Measurements from ENCODE around the gene HOXC4. TPM values are rescaled to one million over a fixed set of nuclear protein-coding genes. Genes with fewer than 3 reads are reported as not detected.

The HOXC4 gene
- total and polyA plus RNA-seq, 2 experiments from 2014 or later: not detected

- H3K9me3 ChIP-seq (ENCODE audit: low read depth): no peaks in the 10 kb centered on the region
- H3K27ac ChIP-seq: no peak overlapping the region
- DNase-seq (ENCODE audit: low read depth in 1 of 2, low spot score in 1 of 2): no peak
- H3K4me3 ChIP-seq: no peak overlapping the region
- H3K36me3 ChIP-seq: no peaks in the 10 kb centered on the region
- H3K27me3 ChIP-seq: peaks cover 100% of the 10 kb centered on the region
- TF ChIP-seq CTCF (IDR thresholded peaks at IDR 0.05; ENCODE audit: low read depth, low read length): no peak
- peaks cover 4% of the 10 kb centered on the region for H3K4me1 ChIP-seq (ENCODE audit: low read depth)
These were observed 16.8 kb upstream of the HOXC4 start for GRCh38 chr12:54036620-54037359.

- peaks cover 100% of the 10 kb centered on the region for H3K27me3 ChIP-seq
- no peak for DNase-seq (ENCODE audit: low read depth in 1 of 2, low spot score in 1 of 2)
- no peaks in the 10 kb centered on the region for H3K9me3 ChIP-seq (ENCODE audit: low read depth)
- no peak overlapping the region for H3K4me3 ChIP-seq
- H3K36me3 ChIP-seq: no peaks in the 10 kb centered on the region
- no peak for TF ChIP-seq CTCF (IDR thresholded peaks at IDR 0.05; ENCODE audit: low read depth, low read length)
- peaks cover 4% of the 10 kb centered on the region for H3K4me1 ChIP-seq (ENCODE audit: low read depth)
- H3K27ac ChIP-seq: no peak overlapping the region
These were observed 16.0 kb upstream of the HOXC4 start for GRCh38 chr12:54037360-54038283.

- TF ChIP-seq CTCF (IDR thresholded peaks at IDR 0.05; ENCODE audit: low read depth, low read length): no peak
- Histone ChIP-seq H3K9me3 (ENCODE audit: low read depth) (no peaks in the 10 kb centered on the region), H3K36me3 (no peaks in the 10 kb centered on the region), H3K4me1 (ENCODE audit: low read depth) (peaks cover 4% of the 10 kb centered on the region), H3K27ac (no peak overlapping the region), H3K4me3 (no peak overlapping the region), H3K27me3 (peaks cover 100% of the 10 kb centered on the region)
- no peak for DNase-seq (ENCODE audit: low read depth in 1 of 2, low spot score in 1 of 2)
These were observed 15.3 kb upstream of the HOXC4 start for GRCh38 chr12:54038284-54038870.

GRCh38 chr12:54038871-54039414 is 14.7 kb upstream of the HOXC4 start:
- no peak for DNase-seq (ENCODE audit: low read depth in 1 of 2, low spot score in 1 of 2)
- peaks cover 100% of the 10 kb centered on the region for H3K27me3 ChIP-seq
- TF ChIP-seq CTCF (IDR thresholded peaks at IDR 0.05; ENCODE audit: low read depth, low read length): no peak
- H3K27ac ChIP-seq: no peak overlapping the region
- no peaks in the 10 kb centered on the region for H3K4me1 ChIP-seq (ENCODE audit: low read depth)
- no peaks in the 10 kb centered on the region for H3K36me3 ChIP-seq
- H3K4me3 ChIP-seq: no peak overlapping the region
- no peaks in the 10 kb centered on the region for H3K9me3 ChIP-seq (ENCODE audit: low read depth)

GRCh38 chr12:54039417-54040147 is 14.1 kb upstream of the HOXC4 start:
- TF ChIP-seq CTCF (IDR thresholded peaks at IDR 0.05; ENCODE audit: low read depth, low read length): no peak
- Histone ChIP-seq H3K27ac (no peak overlapping the region), H3K4me3 (no peak overlapping the region), H3K4me1 (ENCODE audit: low read depth) (no peaks in the 10 kb centered on the region), H3K36me3 (no peaks in the 10 kb centered on the region), H3K9me3 (ENCODE audit: low read depth) (no peaks in the 10 kb centered on the region), H3K27me3 (peaks cover 100% of the 10 kb centered on the region)
- DNase-seq (ENCODE audit: low read depth in 1 of 2, low spot score in 1 of 2): no peak
